ENCODE results near the gene WFIKKN1. TPM values are rescaled to one million over a fixed set of nuclear protein-coding genes. Genes with fewer than 3 reads are reported as not detected.

The WFIKKN1 gene
- total RNA-seq, 1 donor from 2014 or later: 0.89 TPM

- no peaks in the 10 kb centered on the region for H3K36me3 Mint-ChIP-seq (ENCODE audit: low read depth, unreplicated experiment)
- DNase-seq (ENCODE audit: low read depth) (no peak), FAIRE-seq (no peak)
- TF ChIP-seq EZH2 (IDR thresholded peaks at IDR 0.05; ENCODE audit: insufficient read depth, low read length): no peak
- TF ChIP-seq CTCF (IDR thresholded peaks at IDR 0.05; ENCODE audit: insufficient read depth, low read depth, low read length): no peak
- Histone ChIP-seq H2AFZ (ENCODE audit: low read depth, low read length) (no peak overlapping the region), H3K36me3 (ENCODE audit: insufficient read depth, low read length) (no peaks in the 10 kb centered on the region), H3K27ac (ENCODE audit: low read depth, low read length) (no peak overlapping the region), H3K4me1 (ENCODE audit: insufficient read depth, low read length) (peaks cover 11% of the 10 kb centered on the region), H4K20me1 (ENCODE audit: insufficient read depth, low read length) (peaks cover 59% of the 10 kb centered on the region), H3K4me3 (ENCODE audit: insufficient read depth, low read depth, low read length) (no peak overlapping the region), H3K9ac (ENCODE audit: low read length) (no peak overlapping the region), H3K9me3 (ENCODE audit: insufficient read depth, low read depth, low read length) (no peaks in the 10 kb centered on the region), H3K27me3 (ENCODE audit: insufficient read depth, low read length) (no peaks in the 10 kb centered on the region), H3K4me2 (ENCODE audit: low read length) (no peak overlapping the region), H3K79me2 (ENCODE audit: insufficient read depth, low read length) (peaks cover 35% of the 10 kb centered on the region)
- H3K27me3 Mint-ChIP-seq (ENCODE audit: low read depth, unreplicated experiment): no peaks in the 10 kb centered on the region
- H3K27ac Mint-ChIP-seq (ENCODE audit: unreplicated experiment): no peak overlapping the region
- peaks cover 2% of the 10 kb centered on the region for H3K4me1 Mint-ChIP-seq (ENCODE audit: low read depth, unreplicated experiment)
- H3K4me3 Mint-ChIP-seq (ENCODE audit: unreplicated experiment): no peak overlapping the region
- no peaks in the 10 kb centered on the region for H3K9me3 Mint-ChIP-seq (ENCODE audit: unreplicated experiment)
These were observed 40.8 kb downstream of the WFIKKN1 start for GRCh38 chr16:671353-672131.

DNA sequence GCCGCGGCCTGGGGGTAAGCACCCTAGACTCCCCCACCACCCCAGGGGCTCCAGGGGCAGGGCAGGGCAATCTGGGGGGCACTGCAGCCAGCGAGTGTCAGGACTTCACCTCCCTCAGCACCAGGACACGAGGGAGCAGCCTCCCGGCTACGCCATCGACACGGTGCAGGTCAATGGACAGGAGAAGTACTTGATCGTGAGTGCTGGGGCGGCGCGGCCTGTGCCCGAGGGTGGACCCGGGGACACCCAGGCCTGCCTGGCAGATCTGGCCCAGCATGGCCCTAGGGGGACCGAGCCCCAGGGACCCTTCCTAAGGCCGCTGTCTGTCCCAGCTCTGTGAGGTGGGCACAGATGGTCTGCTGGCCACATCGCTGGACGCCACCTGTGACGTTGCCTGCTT, 41.6 kb downstream of the WFIKKN1 start:
- Histone ChIP-seq H3K4me2 (ENCODE audit: low read length) (no peak overlapping the region), H3K4me1 (ENCODE audit: insufficient read depth, low read length) (peaks cover 11% of the 10 kb centered on the region), H3K36me3 (ENCODE audit: insufficient read depth, low read length) (no peaks in the 10 kb centered on the region), H3K27me3 (ENCODE audit: insufficient read depth, low read length) (no peaks in the 10 kb centered on the region), H3K27ac (ENCODE audit: low read depth, low read length) (no peak overlapping the region), H3K4me3 (ENCODE audit: insufficient read depth, low read depth, low read length) (no peak overlapping the region), H3K9ac (ENCODE audit: low read length) (no peak overlapping the region), H2AFZ (ENCODE audit: low read depth, low read length) (no peak overlapping the region), H4K20me1 (ENCODE audit: insufficient read depth, low read length) (peaks cover 59% of the 10 kb centered on the region), H3K79me2 (ENCODE audit: insufficient read depth, low read length) (peaks cover 35% of the 10 kb centered on the region), H3K9me3 (ENCODE audit: insufficient read depth, low read depth, low read length) (no peaks in the 10 kb centered on the region)
- Mint-ChIP-seq H3K4me3 (ENCODE audit: unreplicated experiment) (no peak overlapping the region), H3K36me3 (ENCODE audit: low read depth, unreplicated experiment) (peaks cover 2% of the 10 kb centered on the region), H3K27ac (ENCODE audit: unreplicated experiment) (no peak overlapping the region), H3K9me3 (ENCODE audit: unreplicated experiment) (no peaks in the 10 kb centered on the region), H3K4me1 (ENCODE audit: low read depth, unreplicated experiment) (peaks cover 2% of the 10 kb centered on the region), H3K27me3 (ENCODE audit: low read depth, unreplicated experiment) (no peaks in the 10 kb centered on the region)
- DNase-seq (ENCODE audit: low read depth) (no peak), FAIRE-seq (no peak)
- TF ChIP-seq EZH2 (IDR thresholded peaks at IDR 0.05; ENCODE audit: insufficient read depth, low read length) (no peak), CTCF (IDR thresholded peaks at IDR 0.05; ENCODE audit: insufficient read depth, low read depth, low read length) (no peak)

GRCh38 chr16:672851-673250, 42.1 kb downstream of the WFIKKN1 start:
- H3K27me3 ChIP-seq (ENCODE audit: insufficient read depth, low read length): no peaks in the 10 kb centered on the region
- Mint-ChIP-seq H3K36me3 (ENCODE audit: low read depth, unreplicated experiment) (peaks cover 2% of the 10 kb centered on the region), H3K9me3 (ENCODE audit: unreplicated experiment) (no peaks in the 10 kb centered on the region), H3K27me3 (ENCODE audit: low read depth, unreplicated experiment) (no peaks in the 10 kb centered on the region), H3K4me1 (ENCODE audit: low read depth, unreplicated experiment) (peaks cover 2% of the 10 kb centered on the region), H3K4me3 (ENCODE audit: unreplicated experiment) (no peak overlapping the region), H3K27ac (ENCODE audit: unreplicated experiment) (peak overlapping the region; percentile 26)
- H3K4me2 ChIP-seq (ENCODE audit: low read length): no peak overlapping the region
- H3K9me3 ChIP-seq (ENCODE audit: insufficient read depth, low read depth, low read length): no peaks in the 10 kb centered on the region
- FAIRE-seq (no peak), DNase-seq (ENCODE audit: low read depth) (no peak)
- no peak for TF ChIP-seq EZH2 (IDR thresholded peaks at IDR 0.05; ENCODE audit: insufficient read depth, low read length)
- peaks cover 11% of the 10 kb centered on the region for H3K4me1 ChIP-seq (ENCODE audit: insufficient read depth, low read length)
- H2AFZ ChIP-seq (ENCODE audit: low read depth, low read length): no peak overlapping the region
- no peak overlapping the region for H3K4me3 ChIP-seq (ENCODE audit: insufficient read depth, low read depth, low read length)
- H3K27ac ChIP-seq (ENCODE audit: low read depth, low read length): no peak overlapping the region
- no peaks in the 10 kb centered on the region for H3K36me3 ChIP-seq (ENCODE audit: insufficient read depth, low read length)
- peaks cover 59% of the 10 kb centered on the region for H4K20me1 ChIP-seq (ENCODE audit: insufficient read depth, low read length)
- H3K79me2 ChIP-seq (ENCODE audit: insufficient read depth, low read length): peaks cover 35% of the 10 kb centered on the region
- H3K9ac ChIP-seq (ENCODE audit: low read length): no peak overlapping the region
